HEK293T (cell line): ENCODE results near the gene WDR45B.

ENCODE experiments used
- ARNT ChIP-seq: fragments of 450-650 bp; IDR thresholded peaks from 2 replicates; pipeline ENCODE4 v1.6.1; 2017; ENCODE audit warnings: mild to moderate bottlenecking
- BHLHE40 ChIP-seq: fragments of 450-650 bp; IDR thresholded peaks from 2 replicates; pipeline ENCODE4 v1.6.1; 2016; ENCODE audit warnings: mild to moderate bottlenecking, moderate library complexity, borderline replicate concordance
- CTBP1 ChIP-seq: fragments of 450-650 bp; IDR thresholded peaks from 2 replicates; pipeline ENCODE4 v1.6.1; 2016; ENCODE audit warnings: borderline replicate concordance
- ELF4 ChIP-seq: fragments of 450-650 bp; IDR thresholded peaks from 2 replicates; pipeline ENCODE4 v1.6.1; 2017; ENCODE audit warnings: antibody characterized with exemption
- FOXK2 ChIP-seq: fragments of 450-650 bp; IDR thresholded peaks from 2 replicates; pipeline ENCODE4 v1.6.1; 2016; ENCODE audit warnings: mild to moderate bottlenecking
- FOXM1 ChIP-seq: fragments of 450-650 bp; IDR thresholded peaks from 2 replicates; pipeline ENCODE4 v1.6.1; 2017; ENCODE audit warnings: mild to moderate bottlenecking, borderline replicate concordance
- HDGF ChIP-seq: fragments of 450-650 bp; IDR thresholded peaks from 2 replicates; pipeline ENCODE4 v1.6.1; 2017; ENCODE audit warnings: antibody characterized with exemption, borderline replicate concordance
- LEF1 ChIP-seq: fragments of 450-650 bp; IDR thresholded peaks from 2 replicates; pipeline ENCODE4 v1.6.1; 2017; ENCODE audit warnings: mild to moderate bottlenecking, borderline replicate concordance
- NFRKB ChIP-seq: fragments of 450-650 bp; IDR thresholded peaks from 2 replicates; pipeline ENCODE4 v1.6.1; 2016; ENCODE audit warnings: mild to moderate bottlenecking, moderate library complexity
- PKNOX1 ChIP-seq: fragments of 450-650 bp; IDR thresholded peaks from 2 replicates; pipeline ENCODE4 v1.6.1; 2016
- SP1 ChIP-seq: fragments of 450-650 bp; IDR thresholded peaks from 2 replicates; pipeline ENCODE4 v1.6.1; 2017
- SUZ12 ChIP-seq: fragments of 450-650 bp; IDR thresholded peaks from 2 replicates; pipeline ENCODE4 v1.6.1; 2016; ENCODE audit warnings: mild to moderate bottlenecking
- TARDBP ChIP-seq: fragments of 450-650 bp; IDR thresholded peaks from 2 replicates; pipeline ENCODE4 v1.6.1; 2016

GRCh38 chr17:82588266-82589175 is 59.7 kb downstream of the WDR45B start:
- TF ChIP-seq SUZ12 (no peak), BHLHE40 (no peak), TARDBP (no peak), FOXM1 (no peak), SP1 (no peak), PKNOX1 (no peak), NFRKB (no peak), ARNT (no peak), FOXK2 (no peak), HDGF (no peak), LEF1 (no peak), CTBP1 (no peak), ELF4 (no peak)
